WTC11 (cell line): Measurements from ENCODE around the gene DACT3. TPM values are rescaled to one million over a fixed set of nuclear protein-coding genes. Genes with fewer than 3 reads are reported as not detected.
A peak's percentile ranks its signal among the peaks of the same experiment; 100 is the strongest.

Experiments
- ATAC-seq: fragments of 200-7000 bp; cut with Tn5 transposase; 2 replicates; pipeline ENCODE4 v1.10.0; 2021; ENCODE audit warnings: mild to moderate bottlenecking, moderate library complexity
- CTCF ChIA-PET: fragments of 300-600 bp; sonication (Branson Sonifier 250); formaldehyde crosslinking; loops from one replicate; lab custom pipeline; 2021; ENCODE audit warnings: antibody characterized with exemption; lab: Charles Lee
- POLR2A ChIA-PET: fragments of 350-600 bp; sonication (Branson Sonifier 250); formaldehyde crosslinking; loops from one replicate; lab custom pipeline; 2021; ENCODE audit warnings: antibody characterized with exemption; lab: Charles Lee
- DNase-seq: peaks from one replicate; pipeline ENCODE4 v3.0.0; 2021; ENCODE audit warnings: low spot score
- H3K27ac Mint-ChIP-seq: 2 replicates; pipeline ENCODE4 v1.8.0; 2021; ENCODE audit warnings: mixed read lengths
- H3K27me3 Mint-ChIP-seq: 2 replicates; pipeline ENCODE4 v1.8.0; 2021; ENCODE audit warnings: low read depth, mild to moderate bottlenecking, moderate library complexity, mixed read lengths
- H3K36me3 Mint-ChIP-seq: 2 replicates; pipeline ENCODE4 v1.8.0; 2021; ENCODE audit warnings: mixed read lengths
- H3K4me1 Mint-ChIP-seq: 2 replicates; pipeline ENCODE4 v1.8.0; 2022; ENCODE audit warnings: mixed read lengths
- H3K4me3 Mint-ChIP-seq: 2 replicates; pipeline ENCODE4 v1.8.0; 2021; ENCODE audit warnings: mild to moderate bottlenecking, moderate library complexity, mixed read lengths
- H3K9me3 Mint-ChIP-seq: 2 replicates; pipeline ENCODE4 v1.8.0; 2021; ENCODE audit warnings: mixed read lengths
- AR ChIP-seq: fragments of 250-450 bp; sonication (Bioruptor Pico); IDR thresholded peaks from 2 replicates; pipeline ENCODE4 v1.9.0; 2021; ENCODE audit warnings: mild to moderate bottlenecking
- ATF1 ChIP-seq: sonication (generic); formaldehyde crosslinking; IDR thresholded peaks from 2 replicates; pipeline ENCODE4 v1.8.1; 2023; ENCODE audit warnings: mild to moderate bottlenecking, moderate library complexity, missing genetic modification reagents
- ATF2 ChIP-seq: sonication (generic); formaldehyde crosslinking; IDR thresholded peaks from 2 replicates; pipeline ENCODE4 v1.8.1; 2022; ENCODE audit warnings: low read depth, missing genetic modification reagents, borderline replicate concordance
- CDX4 ChIP-seq: fragments of 250-450 bp; sonication (Bioruptor Pico); IDR thresholded peaks from 2 replicates; pipeline ENCODE4 v1.9.0; 2021; ENCODE audit warnings: moderate library complexity, mild to moderate bottlenecking, inconsistent platforms, borderline replicate concordance
- EMX1 ChIP-seq: fragments of 250-450 bp; sonication (Bioruptor Pico); IDR thresholded peaks from 2 replicates; pipeline ENCODE4 v1.8.0; 2021; ENCODE audit warnings: mild to moderate bottlenecking
- ETV6 ChIP-seq: sonication (generic); formaldehyde crosslinking; IDR thresholded peaks from 2 replicates; pipeline ENCODE4 v1.8.1; 2022; ENCODE audit warnings: mild to moderate bottlenecking, missing genetic modification reagents
- FOXJ3 ChIP-seq: sonication (generic); formaldehyde crosslinking; IDR thresholded peaks from 2 replicates; pipeline ENCODE4 v1.9.0; 2021; ENCODE audit warnings: missing genetic modification reagents, mild to moderate bottlenecking, borderline replicate concordance
- FOXK1 ChIP-seq: sonication (generic); formaldehyde crosslinking; IDR thresholded peaks from 2 replicates; pipeline ENCODE4 v1.8.0; 2022; ENCODE audit warnings: mild to moderate bottlenecking, moderate library complexity, missing genetic modification reagents
- GTF2I ChIP-seq: fragments of 250-450 bp; sonication (Bioruptor Pico); conservative IDR thresholded peaks from 2 replicates; pipeline ENCODE4 v1.4.0; 2021; ENCODE audit warnings: mild to moderate bottlenecking
- IRF2 ChIP-seq: sonication (generic); formaldehyde crosslinking; IDR thresholded peaks from 2 replicates; pipeline ENCODE4 v1.8.0; 2022; ENCODE audit warnings: low read depth, missing genetic modification reagents, borderline replicate concordance
- JUN ChIP-seq: sonication (generic); formaldehyde crosslinking; IDR thresholded peaks from 2 replicates; pipeline ENCODE4 v1.8.0; 2023; ENCODE audit warnings: mild to moderate bottlenecking, missing genetic modification reagents
- KAT7 ChIP-seq: sonication (generic); formaldehyde crosslinking; IDR thresholded peaks from 2 replicates; pipeline ENCODE4 v1.8.1; 2023; ENCODE audit warnings: missing genetic modification reagents, mild to moderate bottlenecking, borderline replicate concordance
- MYBL2 ChIP-seq: sonication (generic); formaldehyde crosslinking; IDR thresholded peaks from 2 replicates; pipeline ENCODE4 v1.8.1; 2023; ENCODE audit warnings: mild to moderate bottlenecking, moderate library complexity, missing genetic modification reagents
- PRRX2 ChIP-seq: fragments of 250-450 bp; sonication (Bioruptor Pico); IDR thresholded peaks from 2 replicates; pipeline ENCODE4 v1.8.0; 2021; ENCODE audit warnings: mild to moderate bottlenecking
- SMAD4 ChIP-seq: sonication (generic); formaldehyde crosslinking; IDR thresholded peaks from 2 replicates; pipeline ENCODE4 v1.8.0; 2022; ENCODE audit warnings: mild to moderate bottlenecking, missing genetic modification reagents
- STAT6 ChIP-seq: sonication (generic); formaldehyde crosslinking; conservative IDR thresholded peaks from 2 replicates; pipeline ENCODE4 v1.8.1; 2023; ENCODE audit warnings: mild to moderate bottlenecking, low read depth, missing genetic modification reagents, moderate library complexity
- ZNF219 ChIP-seq: sonication (generic); formaldehyde crosslinking; IDR thresholded peaks from 2 replicates; pipeline ENCODE4 v1.8.0; 2023; ENCODE audit warnings: missing genetic modification reagents, mild to moderate bottlenecking, borderline replicate concordance
- total RNA-seq: library from RNA; stranded (reverse); gene quantifications from 3 replicates; pipeline ENCODE4 v1.2.3, GENCODE V29; 2021
- TF ChIP-seq, protein P1 (sequence below): fragments of 200-600 bp; IDR thresholded peaks from 2 replicates; pipeline ENCODE4 v1.8.0; 2022; ENCODE audit warnings: antibody characterized with exemption
- TF ChIP-seq, protein P2 (sequence below): sonication (generic); formaldehyde crosslinking; IDR thresholded peaks from 2 replicates; pipeline ENCODE4 v1.8.0; 2023; ENCODE audit warnings: mild to moderate bottlenecking, missing genetic modification reagents
- TF ChIP-seq, protein P3 (sequence below): sonication (generic); formaldehyde crosslinking; IDR thresholded peaks from 2 replicates; pipeline ENCODE4 v1.8.0; 2022; ENCODE audit warnings: mild to moderate bottlenecking, missing genetic modification reagents

DACT3 gene
- total RNA-seq, 1 experiment from 2014 or later: 1.9 TPM

DNA sequence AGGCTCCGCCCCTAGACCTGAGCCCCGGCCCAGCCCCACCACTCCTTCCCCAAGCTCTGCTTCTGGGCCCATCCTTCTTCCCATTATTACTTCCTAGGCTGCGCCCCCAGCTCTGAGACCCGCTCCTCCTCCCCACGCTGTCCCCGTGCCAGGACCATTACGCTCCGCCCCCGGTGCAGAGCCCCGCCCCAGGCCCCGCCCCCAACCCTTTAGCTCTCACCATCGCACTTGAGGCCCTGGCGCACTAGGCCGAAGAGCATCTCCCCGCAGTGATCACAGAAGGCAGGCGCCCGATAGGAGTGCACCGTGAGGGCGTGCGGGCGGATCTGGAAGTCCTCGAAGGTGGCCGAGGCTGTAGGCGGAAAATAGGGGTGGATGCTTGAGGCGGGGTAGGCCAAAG is 49.7 kb upstream of the DACT3 start (continued):
- no peak for TF ChIP-seq AR

DNA sequence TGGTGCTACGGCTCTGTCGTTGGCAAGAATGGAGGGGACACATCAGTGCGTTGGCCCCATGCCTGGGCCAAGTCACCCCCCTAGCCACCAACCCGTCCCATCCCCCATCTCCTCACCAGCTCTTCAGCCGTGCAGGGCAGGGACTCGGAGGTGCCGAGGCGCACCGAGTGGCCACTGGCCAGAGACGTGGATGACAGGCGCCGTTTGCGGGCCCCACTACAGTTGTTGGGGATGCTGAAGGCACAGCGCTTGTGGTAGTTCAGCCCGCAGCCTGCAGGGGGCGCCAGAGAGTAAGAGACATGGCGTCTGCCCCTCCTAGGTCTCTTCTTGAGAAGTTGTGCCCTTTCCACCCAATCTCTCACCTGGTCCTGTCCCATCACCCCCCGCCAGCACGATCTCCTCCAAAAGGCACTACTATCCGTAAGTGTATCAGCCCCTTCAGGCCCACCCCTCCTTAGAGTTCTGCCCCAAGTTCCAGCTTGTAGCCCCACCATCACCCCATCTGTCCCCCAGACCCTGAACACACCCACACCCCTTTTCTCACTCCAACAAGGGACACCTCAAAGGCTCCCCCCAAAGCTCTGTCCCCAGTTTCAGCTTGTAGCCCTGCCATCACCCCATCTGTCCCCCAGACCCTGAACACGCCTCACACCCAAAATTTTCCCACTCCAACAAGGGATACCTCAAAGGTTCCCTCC is 43.5 kb upstream of the DACT3 start:
- CTCF ChIA-PET: interaction anchor here (0.5 to 2.1 kb wide), 17 partner anchors 9 to 785 kb away, joined by 3 to 20 read pairs (median 4); partner anchors contain the start of genes FKRP and PRKD2
- peak overlapping the region; percentile 68; the same call in 1 of the 2 replicates for H3K27ac Mint-ChIP-seq
- ATAC-seq (peak; percentile 94), DNase-seq (peak; percentile 96)
- no peak overlapping the region for H3K4me3 Mint-ChIP-seq
- H3K27me3 Mint-ChIP-seq: no peaks in the 10 kb centered on the region
- no peaks in the 10 kb centered on the region for H3K9me3 Mint-ChIP-seq
- TF ChIP-seq SMAD4 (CRISPR knock-in tag) (no peak), KAT7 (CRISPR knock-in tag) (no peak), IRF2 (CRISPR knock-in tag) (no peak)
- TF ChIP-seq, protein P1, sequence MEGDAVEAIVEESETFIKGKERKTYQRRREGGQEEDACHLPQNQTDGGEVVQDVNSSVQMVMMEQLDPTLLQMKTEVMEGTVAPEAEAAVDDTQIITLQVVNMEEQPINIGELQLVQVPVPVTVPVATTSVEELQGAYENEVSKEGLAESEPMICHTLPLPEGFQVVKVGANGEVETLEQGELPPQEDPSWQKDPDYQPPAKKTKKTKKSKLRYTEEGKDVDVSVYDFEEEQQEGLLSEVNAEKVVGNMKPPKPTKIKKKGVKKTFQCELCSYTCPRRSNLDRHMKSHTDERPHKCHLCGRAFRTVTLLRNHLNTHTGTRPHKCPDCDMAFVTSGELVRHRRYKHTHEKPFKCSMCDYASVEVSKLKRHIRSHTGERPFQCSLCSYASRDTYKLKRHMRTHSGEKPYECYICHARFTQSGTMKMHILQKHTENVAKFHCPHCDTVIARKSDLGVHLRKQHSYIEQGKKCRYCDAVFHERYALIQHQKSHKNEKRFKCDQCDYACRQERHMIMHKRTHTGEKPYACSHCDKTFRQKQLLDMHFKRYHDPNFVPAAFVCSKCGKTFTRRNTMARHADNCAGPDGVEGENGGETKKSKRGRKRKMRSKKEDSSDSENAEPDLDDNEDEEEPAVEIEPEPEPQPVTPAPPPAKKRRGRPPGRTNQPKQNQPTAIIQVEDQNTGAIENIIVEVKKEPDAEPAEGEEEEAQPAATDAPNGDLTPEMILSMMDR: peak; percentile 100
- H3K36me3 Mint-ChIP-seq: peaks cover 52% of the 10 kb centered on the region
- POLR2A ChIA-PET: interaction anchor here (0.9 kb wide), 1 partner anchor 9 kb away, joined by 4 read pairs; no protein-coding TSS in a partner anchor
- no peaks in the 10 kb centered on the region for H3K4me1 Mint-ChIP-seq

- DNase-seq (no peak), ATAC-seq (no peak)
- Mint-ChIP-seq H3K27ac (no peak overlapping the region), H3K27me3 (no peaks in the 10 kb centered on the region), H3K9me3 (no peaks in the 10 kb centered on the region), H3K4me1 (peaks cover 11% of the 10 kb centered on the region), H3K36me3 (peaks cover 60% of the 10 kb centered on the region), H3K4me3 (no peak overlapping the region)
- ChIA-PET CTCF (no interaction called here), POLR2A (no interaction called here)
- TF ChIP-seq ZNF219 (CRISPR knock-in tag): no peak
- no peak for TF ChIP-seq FOXJ3
- no peak for TF ChIP-seq GTF2I (CRISPR knock-in tag)
- no peak for TF ChIP-seq JUN (CRISPR knock-in tag)
- TF ChIP-seq EMX1: no peak
- no peak for TF ChIP-seq PRRX2 (CRISPR knock-in tag)
- TF ChIP-seq MYBL2 (CRISPR knock-in tag): no peak
- no peak for TF ChIP-seq FOXK1 (CRISPR knock-in tag)
- TF ChIP-seq STAT6 (CRISPR knock-in tag): no peak
- TF ChIP-seq CDX4: no peak
- TF ChIP-seq, protein P2, sequence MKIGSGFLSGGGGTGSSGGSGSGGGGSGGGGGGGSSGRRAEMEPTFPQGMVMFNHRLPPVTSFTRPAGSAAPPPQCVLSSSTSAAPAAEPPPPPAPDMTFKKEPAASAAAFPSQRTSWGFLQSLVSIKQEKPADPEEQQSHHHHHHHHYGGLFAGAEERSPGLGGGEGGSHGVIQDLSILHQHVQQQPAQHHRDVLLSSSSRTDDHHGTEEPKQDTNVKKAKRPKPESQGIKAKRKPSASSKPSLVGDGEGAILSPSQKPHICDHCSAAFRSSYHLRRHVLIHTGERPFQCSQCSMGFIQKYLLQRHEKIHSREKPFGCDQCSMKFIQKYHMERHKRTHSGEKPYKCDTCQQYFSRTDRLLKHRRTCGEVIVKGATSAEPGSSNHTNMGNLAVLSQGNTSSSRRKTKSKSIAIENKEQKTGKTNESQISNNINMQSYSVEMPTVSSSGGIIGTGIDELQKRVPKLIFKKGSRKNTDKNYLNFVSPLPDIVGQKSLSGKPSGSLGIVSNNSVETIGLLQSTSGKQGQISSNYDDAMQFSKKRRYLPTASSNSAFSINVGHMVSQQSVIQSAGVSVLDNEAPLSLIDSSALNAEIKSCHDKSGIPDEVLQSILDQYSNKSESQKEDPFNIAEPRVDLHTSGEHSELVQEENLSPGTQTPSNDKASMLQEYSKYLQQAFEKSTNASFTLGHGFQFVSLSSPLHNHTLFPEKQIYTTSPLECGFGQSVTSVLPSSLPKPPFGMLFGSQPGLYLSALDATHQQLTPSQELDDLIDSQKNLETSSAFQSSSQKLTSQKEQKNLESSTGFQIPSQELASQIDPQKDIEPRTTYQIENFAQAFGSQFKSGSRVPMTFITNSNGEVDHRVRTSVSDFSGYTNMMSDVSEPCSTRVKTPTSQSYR (CRISPR knock-in tag): no peak
- TF ChIP-seq ETV6 (CRISPR knock-in tag): no peak
- no peak for TF ChIP-seq ATF1 (CRISPR knock-in tag)
- TF ChIP-seq ATF2: no peak
- TF ChIP-seq, protein P3, sequence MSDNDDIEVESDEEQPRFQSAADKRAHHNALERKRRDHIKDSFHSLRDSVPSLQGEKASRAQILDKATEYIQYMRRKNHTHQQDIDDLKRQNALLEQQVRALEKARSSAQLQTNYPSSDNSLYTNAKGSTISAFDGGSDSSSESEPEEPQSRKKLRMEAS: no peak
Observed at GRCh38 chr19:46700704-46701103, 39.7 kb upstream of the DACT3 start.
